SIG-M5 treated with dmso at 0.1 percent for 504 hours (cell line): ENCODE results near the gene ATP13A2.
"Not testable (repeated sequence)": the region's sequence is repeated elsewhere in the genome, so short reads cannot be mapped to it uniquely, and the experiment has no call there.

Experiments used
- DNase-seq: peaks from one replicate; lab custom pipeline; 2025; ENCODE audit not compliant: unreplicated experiment; lab: John Stamatoyannopoulos, UW

The ATP13A2 gene

GRCh38 chr1:16961297-16962133 lies 50.2 kb downstream of the ATP13A2 start:
- no peak for DNase-seq

GRCh38 chr1:16960560-16961296 lies 51.0 kb downstream of the ATP13A2 start:
- DNase-seq, result peak; percentile 51

- no peak for DNase-seq
Observed at GRCh38 chr1:16958475-16958874, 53.3 kb downstream of the ATP13A2 start.

GRCh38 chr1:16957731-16958130 lies 54.0 kb downstream of the ATP13A2 start:
- DNase-seq, result no peak

DNA sequence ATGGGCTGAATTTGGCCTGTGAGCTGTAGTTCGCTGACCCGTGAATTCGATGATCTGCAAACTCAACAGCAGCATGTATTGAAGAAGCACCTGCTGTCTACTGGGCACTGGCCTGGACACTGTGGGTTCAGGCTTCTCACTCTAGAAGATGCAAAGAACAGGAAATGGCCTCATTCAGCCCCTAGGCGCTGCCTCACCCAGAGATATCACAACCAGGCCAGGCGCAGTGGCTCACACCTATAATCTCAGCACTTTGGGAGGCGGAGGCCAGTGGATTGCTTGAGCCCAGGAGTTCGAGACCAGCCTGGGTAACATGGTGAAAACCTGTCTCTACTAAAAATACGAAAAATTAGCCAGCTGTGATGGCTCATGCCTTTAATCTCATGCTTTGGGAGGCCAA lies 55.0 kb downstream of the ATP13A2 start:
- no peak for DNase-seq

- DNase-seq, result no peak
Observed at GRCh38 chr1:16955186-16955585, 56.5 kb downstream of the ATP13A2 start.

DNA sequence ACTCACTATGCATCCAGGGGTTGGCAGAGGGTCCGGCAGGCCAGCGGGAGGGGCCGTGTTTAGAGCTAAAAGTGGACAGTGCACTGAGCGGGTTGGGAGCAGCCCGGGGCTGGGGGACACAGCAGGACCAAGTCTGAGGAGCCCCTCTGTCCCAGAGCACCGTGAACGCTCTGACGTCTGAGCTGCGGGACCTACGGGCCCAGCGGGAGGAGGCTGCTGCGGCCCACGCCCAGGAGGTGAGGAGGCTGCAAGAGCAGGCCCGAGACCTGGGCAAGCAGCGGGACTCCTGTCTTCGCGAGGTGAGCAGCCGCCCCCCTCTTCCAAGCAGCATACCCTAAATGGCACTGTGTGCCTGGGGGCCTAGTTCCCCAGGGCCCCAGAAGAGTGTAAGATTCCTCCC lies 57.1 kb downstream of the ATP13A2 start:
- DNase-seq, result no peak

GRCh38 chr1:16952376-16952775 lies 59.4 kb downstream of the ATP13A2 start:
- not testable (repeated sequence) for DNase-seq

DNA sequence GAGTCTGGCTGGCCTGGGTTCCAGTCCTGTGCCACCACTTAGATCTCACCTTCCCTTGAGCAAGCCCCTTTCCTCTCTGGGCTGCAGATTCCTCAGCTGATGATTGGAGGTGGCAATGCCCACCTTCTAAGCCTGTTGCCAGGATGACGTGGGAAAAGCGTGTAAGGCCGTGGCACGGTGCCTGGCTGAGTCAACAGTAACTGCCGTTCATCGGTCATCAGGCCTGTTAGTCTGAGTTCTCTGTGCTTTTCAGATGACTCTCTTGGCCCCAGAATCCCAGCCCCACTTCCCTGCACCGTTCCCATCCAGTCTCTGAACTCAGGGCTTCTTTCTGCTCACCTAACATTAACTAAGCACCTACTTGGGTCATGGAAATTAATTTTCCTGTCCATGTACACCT lies 62.7 kb downstream of the ATP13A2 start:
- DNase-seq, result not testable (repeated sequence)

GRCh38 chr1:16948282-16948891 lies 63.3 kb downstream of the ATP13A2 start:
- DNase-seq, result not testable (repeated sequence)

GRCh38 chr1:16946646-16947045 lies 65.1 kb downstream of the ATP13A2 start:
- no peak for DNase-seq

DNA sequence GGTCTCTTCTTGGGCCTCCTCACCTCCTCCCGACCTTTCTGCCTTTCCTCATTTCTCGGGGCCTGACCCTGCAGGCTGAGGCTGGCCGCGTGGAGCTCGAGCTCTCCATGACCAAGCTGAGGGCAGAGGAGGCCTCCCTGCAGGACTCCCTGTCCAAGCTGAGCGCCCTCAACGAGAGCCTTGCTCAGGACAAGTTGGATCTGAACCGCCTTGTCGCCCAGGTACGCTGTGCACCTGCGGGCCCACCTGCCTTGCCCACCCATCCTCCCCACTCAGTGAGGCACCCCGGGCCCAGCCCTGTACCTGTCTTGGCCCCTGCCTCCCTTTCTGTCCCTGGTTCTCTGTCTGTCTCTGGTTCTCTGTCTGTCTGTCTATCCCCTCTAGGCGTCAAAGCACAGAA lies 65.5 kb downstream of the ATP13A2 start:
- DNase-seq, result not testable (repeated sequence)

- DNase-seq, result not testable (repeated sequence)
Observed at GRCh38 chr1:16945512-16945911, 66.2 kb downstream of the ATP13A2 start.

DNA sequence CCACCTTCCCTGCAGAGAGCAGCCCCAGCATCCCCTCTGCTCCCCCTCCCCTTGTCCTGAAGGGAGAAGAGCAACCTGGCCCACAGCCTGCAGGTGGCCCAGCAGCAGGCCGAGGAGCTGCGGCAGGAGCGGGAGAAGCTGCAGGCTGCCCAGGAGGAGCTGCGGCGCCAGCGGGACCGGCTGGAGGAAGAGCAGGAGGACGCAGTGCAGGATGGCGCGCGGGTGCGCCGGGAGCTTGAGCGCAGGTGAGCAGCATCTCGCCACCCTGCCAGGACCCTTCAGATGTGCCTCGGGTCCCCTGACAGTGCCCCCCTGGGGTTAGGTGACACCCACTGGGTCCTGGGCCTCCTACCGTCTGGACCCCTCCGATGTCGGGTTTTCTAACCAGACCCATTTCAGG lies 67.7 kb downstream of the ATP13A2 start:
- no peak for DNase-seq

DNA sequence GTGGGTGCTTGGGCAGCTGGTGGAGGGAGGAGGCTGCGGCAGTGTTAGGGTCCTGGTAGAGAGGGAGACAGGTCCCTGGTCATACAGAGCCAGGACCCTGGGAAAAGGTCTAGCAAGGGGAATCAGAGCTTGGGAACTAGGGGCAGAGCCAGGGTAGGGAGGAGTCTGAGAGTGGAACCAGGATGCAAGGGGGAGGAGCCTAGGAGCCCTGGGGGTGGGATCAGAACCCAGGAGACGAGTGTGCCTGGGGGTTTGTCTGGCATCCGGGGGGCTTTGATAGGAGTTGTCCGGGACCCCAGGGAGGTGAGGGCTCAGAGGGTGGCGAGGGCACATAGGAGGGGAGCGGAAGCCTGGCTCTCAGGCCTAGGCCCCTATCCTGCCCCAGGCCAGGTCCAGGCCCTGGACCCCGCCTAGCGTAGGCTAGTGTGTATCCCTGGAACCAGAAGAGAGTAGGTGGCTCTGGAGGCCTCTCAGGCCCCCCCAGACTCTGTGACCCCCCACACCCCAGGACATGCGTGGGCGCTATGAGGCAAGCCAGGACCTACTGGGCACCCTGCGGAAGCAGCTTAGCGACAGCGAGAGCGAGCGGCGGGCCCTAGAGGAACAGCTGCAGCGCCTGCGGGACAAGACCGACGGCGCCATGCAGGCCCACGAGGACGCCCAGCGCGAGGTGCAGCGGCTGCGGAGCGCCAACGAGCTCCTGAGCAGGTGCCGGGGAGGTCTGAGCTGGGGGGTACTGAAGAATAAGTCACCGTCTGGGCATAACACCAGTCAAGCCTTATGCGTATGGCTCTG lies 72.1 kb downstream of the ATP13A2 start:
- DNase-seq, result not testable (repeated sequence)

DNA sequence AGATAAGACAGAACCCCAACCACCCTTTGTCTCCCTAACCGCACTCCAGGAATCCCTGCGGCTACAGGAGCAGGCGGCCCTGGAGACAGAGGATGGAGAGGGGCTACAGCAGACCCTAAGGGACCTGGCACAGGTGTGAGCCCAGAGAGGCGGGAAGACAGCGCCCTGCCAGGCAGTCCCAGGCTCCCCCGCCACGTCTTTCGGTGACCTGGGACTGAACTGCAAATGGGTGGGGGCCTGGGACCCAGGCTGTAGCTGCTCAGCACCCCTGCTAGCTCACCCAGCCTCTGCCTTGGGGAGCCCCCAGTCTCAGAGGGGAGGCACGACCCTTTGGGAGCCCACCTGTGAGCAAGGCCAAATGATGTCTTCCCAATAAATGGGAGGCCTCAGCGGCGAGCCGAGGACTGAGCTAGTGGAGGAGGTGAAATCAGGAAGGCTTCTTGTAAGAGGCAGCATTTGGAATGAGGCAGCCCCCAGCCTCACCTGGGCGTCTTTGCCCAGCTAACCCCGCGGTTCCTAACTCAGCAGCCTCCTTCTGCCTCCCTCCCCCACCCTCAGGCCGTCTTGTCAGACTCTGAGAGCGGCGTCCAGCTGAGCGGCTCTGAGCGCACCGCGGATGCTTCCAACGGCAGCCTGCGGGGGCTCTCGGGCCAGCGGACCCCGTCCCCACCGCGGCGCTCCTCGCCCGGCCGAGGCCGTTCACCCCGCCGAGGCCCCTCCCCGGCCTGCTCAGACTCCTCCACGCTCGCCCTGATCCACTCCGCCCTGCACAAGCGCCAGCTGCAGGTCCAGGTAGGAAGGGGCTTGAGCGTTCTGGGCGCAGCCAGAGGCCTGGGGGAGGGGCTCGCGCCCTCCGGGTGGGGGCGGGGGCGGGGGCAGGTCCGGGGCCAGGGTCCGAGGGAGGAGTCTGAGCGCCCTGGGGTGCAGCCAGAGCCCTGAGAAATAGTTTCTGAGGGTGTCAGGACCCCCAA lies 73.1 kb downstream of the ATP13A2 start:
- no peak for DNase-seq

DNA sequence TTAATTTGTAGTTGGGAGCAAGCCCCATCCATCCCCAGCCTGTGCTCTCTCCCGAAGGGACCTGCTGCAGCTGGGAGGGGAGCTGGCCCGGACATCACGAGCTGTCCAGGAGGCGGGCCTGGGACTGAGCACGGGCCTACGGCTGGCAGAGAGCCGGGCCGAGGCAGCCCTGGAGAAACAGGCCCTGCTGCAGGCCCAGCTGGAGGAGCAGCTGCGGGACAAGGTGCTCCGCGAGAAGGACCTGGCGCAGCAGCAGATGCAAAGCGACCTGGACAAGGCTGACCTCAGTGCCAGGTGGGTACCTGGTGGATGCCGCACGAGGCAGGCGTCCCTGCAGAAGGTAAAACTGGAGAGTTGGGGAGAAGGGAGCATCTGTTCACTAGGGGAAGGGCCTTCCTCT lies 75.1 kb downstream of the ATP13A2 start:
- not testable (repeated sequence) for DNase-seq
